ENCODE measurements around the gene OVAAL. TPM values are rescaled to one million over a fixed set of nuclear protein-coding genes. Genes with fewer than 3 reads are reported as not detected.

Gene OVAAL
- total and polyA plus RNA-seq, 2 experiments from 2014 or later, result not detected

DNA sequence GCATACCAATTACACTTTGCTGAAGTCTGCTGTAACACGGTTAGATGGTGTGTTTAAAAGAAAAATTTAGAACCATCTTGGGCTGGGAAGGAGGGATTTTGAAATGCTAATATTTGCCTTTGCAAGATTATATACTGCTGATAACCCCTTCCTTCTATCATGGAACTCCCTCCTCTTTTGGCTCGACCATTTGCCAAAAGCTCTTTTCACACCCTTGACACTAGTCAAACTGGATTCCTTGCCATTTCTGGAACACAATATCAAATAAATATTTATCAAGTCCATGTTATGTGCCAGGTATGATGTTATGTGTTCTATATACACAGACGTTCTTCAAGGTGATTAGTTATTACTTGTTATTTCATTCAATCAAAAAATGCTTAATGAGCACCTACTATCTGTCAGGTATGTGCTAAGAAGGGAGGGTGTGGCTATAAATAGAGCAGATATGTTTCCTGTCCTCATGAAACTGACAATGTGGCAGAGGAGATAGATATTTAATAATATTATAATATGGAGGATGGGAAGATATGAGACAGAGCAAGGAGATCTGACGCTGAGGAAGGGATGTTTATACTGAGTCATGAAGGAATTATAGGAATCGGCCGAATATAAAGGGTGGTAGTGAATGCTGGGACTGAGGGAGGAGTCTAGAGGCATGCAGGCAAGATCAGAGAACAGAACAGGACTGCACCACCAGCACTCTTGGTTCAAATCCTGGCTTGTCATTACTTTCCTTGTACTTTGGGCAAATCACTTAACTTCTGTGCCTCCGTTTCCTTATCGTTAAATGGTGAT is 56.9 kb downstream of the OVAAL start:
- no peaks in the 10 kb centered on the region for H3K79me2 ChIP-seq (ENCODE audit: insufficient read depth)
- peaks cover 4% of the 10 kb centered on the region; the same call in 1 of the 2 replicates for H3K4me1 ChIP-seq (ENCODE audit: insufficient read depth)
- H3K9ac ChIP-seq, result no peak overlapping the region
- no peaks in the 10 kb centered on the region for H4K20me1 ChIP-seq (ENCODE audit: insufficient read depth)
- peak overlapping the region; percentile 41; the same call in 1 of the 2 replicates for H2AFZ ChIP-seq
- in situ Hi-C loops (cut with MboI), result no loop called here
- H3K4me2 ChIP-seq (ENCODE audit: unreplicated experiment), result no peak overlapping the region
- H3K27ac ChIP-seq, result no peak overlapping the region
- H3K9me2 ChIP-seq (ENCODE audit: insufficient read depth), result no peaks in the 10 kb centered on the region
- no peaks in the 10 kb centered on the region for H3F3A ChIP-seq (ENCODE audit: insufficient read depth)
- 63 to 65% methylated on average over 8 of the region's 8 CpGs for WGBS, 2 experiments (ENCODE audit: low coverage in 1 of 2, low lambda C conversion rate in 2 of 2, missing lambda C conversion rate in 2 of 2)
- H3K36me3 ChIP-seq (ENCODE audit: low read depth), result no peaks in the 10 kb centered on the region
- no peak overlapping the region for H3K4me3 ChIP-seq
- 0 out of 2 replicates have a peak, but pooled peaks cover 5% of the 10 kb centered on the region for H3K27me3 ChIP-seq (replicated peaks; ENCODE audit: insufficient read depth)
- no peak for DNase-seq
- H3K9me3 ChIP-seq (ENCODE audit: low read depth), result no peaks in the 10 kb centered on the region
- no peak for TF ChIP-seq EZH2phosphoT487 (IDR thresholded peaks at IDR 0.05; ENCODE audit: insufficient read depth, low read depth)
- TF ChIP-seq EZH2 (IDR thresholded peaks at IDR 0.05; ENCODE audit: insufficient read depth, poor library complexity, severe bottlenecking), result no peak

Small RNA genes lying within 50 kb of the gene (small RNA-seq; reads per million reads assigned to genes)
- gene RF00019 (ENCODE audit: low read depth, low replicate concordance), result not detected

Other genes starting within 250 kb of the OVAAL start
- 27.3 and 45.9 TPM in 2 replicates for gene ACBD6, start 56.4 kb upstream of the OVAAL start, total RNA-seq (2014; rRNA removed; shearing (Covaris generic))
- gene ACBD6, start 56.4 kb upstream of the OVAAL start, polyA plus RNA-seq (2016; fragmentation: Nextera tagmentation; extraction: Ambion mirVana), result 41.0 and 44.2 TPM in 2 replicates
- gene XPR1, start 73.1 kb downstream of the OVAAL start, total RNA-seq (2014; rRNA removed; shearing (Covaris generic)), result 11.9 and 15.6 TPM in 2 replicates
- gene XPR1, start 73.1 kb downstream of the OVAAL start, polyA plus RNA-seq (2016; fragmentation: Nextera tagmentation; extraction: Ambion mirVana), result 4.9 and 5.4 TPM in 2 replicates